HG03575 (cell line): ENCODE measurements around the gene ZNF488.

ENCODE experiments used
- ATAC-seq: cut with Tn5 transposase; IDR thresholded peaks from one replicate; pipeline ENCODE4 v1.9.1; 2021; ENCODE audit not compliant: unreplicated experiment, insufficient number of reproducible peaks, low FRiP score; ENCODE audit errors: extremely low read depth

Gene ZNF488

GRCh38 chr10:47410862-47411261, 26.8 kb upstream of the ZNF488 start:
- no peak for ATAC-seq

- ATAC-seq, result no peak
Measured at GRCh38 chr10:47410271-47410670, 26.2 kb upstream of the ZNF488 start.

GRCh38 chr10:47409866-47410256, 25.8 kb upstream of the ZNF488 start:
- no peak for ATAC-seq

GRCh38 chr10:47409171-47409865, 25.2 kb upstream of the ZNF488 start:
- no peak for ATAC-seq

- no peak for ATAC-seq
Measured at GRCh38 chr10:47408606-47409005, 24.5 kb upstream of the ZNF488 start.

GRCh38 chr10:47406870-47407691, 23.0 kb upstream of the ZNF488 start:
- ATAC-seq, result no peak

GRCh38 chr10:47406548-47406869, 22.4 kb upstream of the ZNF488 start:
- no peak for ATAC-seq

GRCh38 chr10:47405857-47406547, 21.9 kb upstream of the ZNF488 start:
- ATAC-seq, result no peak

GRCh38 chr10:47404937-47405336, 20.8 kb upstream of the ZNF488 start:
- no peak for ATAC-seq

GRCh38 chr10:47404446-47404845, 20.4 kb upstream of the ZNF488 start:
- ATAC-seq, result no peak

- ATAC-seq, result no peak
Measured at GRCh38 chr10:47403446-47404318, 19.6 kb upstream of the ZNF488 start.

GRCh38 chr10:47402641-47403301, 18.7 kb upstream of the ZNF488 start:
- ATAC-seq, result no peak

GRCh38 chr10:47401874-47402640, 18.0 kb upstream of the ZNF488 start:
- no peak for ATAC-seq

GRCh38 chr10:47401210-47401609, 17.1 kb upstream of the ZNF488 start:
- ATAC-seq, result no peak

GRCh38 chr10:47400786-47401185, 16.7 kb upstream of the ZNF488 start:
- no peak for ATAC-seq

- no peak for ATAC-seq
Measured at GRCh38 chr10:47400251-47400650, 16.2 kb upstream of the ZNF488 start.

GRCh38 chr10:47397256-47397655, 13.2 kb upstream of the ZNF488 start:
- no peak for ATAC-seq

GRCh38 chr10:47396311-47396717, 12.2 kb upstream of the ZNF488 start:
- ATAC-seq, result no peak
